ENCODE data around the gene FIZ1. TPM values are rescaled to one million over a fixed set of nuclear protein-coding genes. Genes with fewer than 3 reads are reported as not detected.

Gene FIZ1
- total RNA-seq, 2 donors from 2014 or later: 14.8 to 16.4 TPM

GRCh38 chr19:55622242-55622969, 23.1 kb upstream of the FIZ1 start:
- Histone ChIP-seq H3K27ac (no peak overlapping the region), H3K4me1 (replicated peaks) (no peaks in the 10 kb centered on the region), H3K4me3 (no peak overlapping the region), H3K36me3 (no peaks in the 10 kb centered on the region), H3K9me3 (no peaks in the 10 kb centered on the region), H3K27me3 (replicated peaks; ENCODE audit: insufficient read depth) (no peaks in the 10 kb centered on the region)
- 92% methylated on average over 40 of the region's 40 CpGs for WGBS
- no peak for DNase-seq (ENCODE audit: low spot score)
- intact Hi-C loops (cut with DNase I): no loop called here
- no peak for TF ChIP-seq POLR2A (IDR thresholded peaks at IDR 0.05)
- TF ChIP-seq CTCF (IDR thresholded peaks at IDR 0.05): no peak
- TF ChIP-seq POLR2AphosphoS5 (IDR thresholded peaks at IDR 0.05): no peak

GRCh38 chr19:55621673-55622231, 22.4 kb upstream of the FIZ1 start:
- WGBS: 96% methylated on average over 48 of the region's 55 CpGs
- Histone ChIP-seq H3K4me3 (no peak overlapping the region), H3K27me3 (replicated peaks; ENCODE audit: insufficient read depth) (no peaks in the 10 kb centered on the region), H3K9me3 (no peaks in the 10 kb centered on the region), H3K4me1 (replicated peaks) (no peaks in the 10 kb centered on the region), H3K27ac (no peak overlapping the region), H3K36me3 (peaks cover 0 to under 1% of the 10 kb centered on the region in 2 donors)
- intact Hi-C loops (cut with DNase I): no loop called here
- no peak for TF ChIP-seq POLR2A (IDR thresholded peaks at IDR 0.05)
- TF ChIP-seq POLR2AphosphoS5 (IDR thresholded peaks at IDR 0.05): no peak
- DNase-seq (ENCODE audit: low spot score): no peak

- Histone ChIP-seq H3K27ac (no peak overlapping the region), H3K4me3 (no peak overlapping the region), H3K4me1 (replicated peaks) (no peaks in the 10 kb centered on the region), H3K36me3 (peaks cover 2 to 6% of the 10 kb centered on the region in 2 donors), H3K27me3 (replicated peaks; ENCODE audit: insufficient read depth) (no peaks in the 10 kb centered on the region), H3K9me3 (no peaks in the 10 kb centered on the region)
- TF ChIP-seq POLR2A (IDR thresholded peaks at IDR 0.05) (no peak), CTCF (IDR thresholded peaks at IDR 0.05) (no peak), POLR2AphosphoS5 (IDR thresholded peaks at IDR 0.05) (no peak)
- intact Hi-C loops (cut with DNase I): no loop called here
- no peak for DNase-seq (ENCODE audit: low spot score)
- whole genome bisulfite sequencing: 69% methylated on average over 9 of the region's 9 CpGs
These were observed 21.9 kb upstream of the FIZ1 start for GRCh38 chr19:55621205-55621672.

- Histone ChIP-seq H3K4me3 (no peak overlapping the region), H3K27me3 (replicated peaks; ENCODE audit: insufficient read depth) (no peaks in the 10 kb centered on the region), H3K27ac (no peak overlapping the region), H3K36me3 (peaks cover 6 to 12% of the 10 kb centered on the region in 2 donors), H3K4me1 (replicated peaks) (no peaks in the 10 kb centered on the region), H3K9me3 (no peaks in the 10 kb centered on the region)
- DNase-seq (ENCODE audit: low spot score): no peak
- 88% methylated on average over 12 of the region's 12 CpGs for WGBS
- intact Hi-C loops (cut with DNase I): no loop called here
- TF ChIP-seq POLR2A (IDR thresholded peaks at IDR 0.05): no peak
- no peak for TF ChIP-seq POLR2AphosphoS5 (IDR thresholded peaks at IDR 0.05)
- no peak for TF ChIP-seq CTCF (IDR thresholded peaks at IDR 0.05)
These were observed 21.3 kb upstream of the FIZ1 start for GRCh38 chr19:55620410-55621204.

GRCh38 chr19:55619286-55619685, 20.0 kb upstream of the FIZ1 start:
- no peaks in the 10 kb centered on the region for H3K4me1 ChIP-seq (replicated peaks)
- intact Hi-C loops (cut with DNase I): no loop called here
- H3K27me3 ChIP-seq (replicated peaks; ENCODE audit: insufficient read depth): no peaks in the 10 kb centered on the region
- no peak for TF ChIP-seq POLR2A (IDR thresholded peaks at IDR 0.05)
- no peak for TF ChIP-seq POLR2AphosphoS5 (IDR thresholded peaks at IDR 0.05)
- no peak for TF ChIP-seq CTCF (IDR thresholded peaks at IDR 0.05)
- WGBS: 72% methylated on average over 3 of the region's 3 CpGs
- H3K4me3 ChIP-seq: no peak overlapping the region
- no peak overlapping the region for H3K27ac ChIP-seq
- peaks cover 6 to 19% of the 10 kb centered on the region in 2 donors for H3K36me3 ChIP-seq
- H3K9me3 ChIP-seq: no peaks in the 10 kb centered on the region
- no peak for DNase-seq (ENCODE audit: low spot score)
